Choroid plexus epithelial cell (primary cell): ENCODE measurements around the gene RIN3.
A peak's percentile ranks its signal among the peaks of the same experiment; 100 is the strongest.

ENCODE experiments used
- DNase-seq: peaks from one replicate; pipeline ENCODE4 v3.0.0-alpha.2; 2010; ENCODE audit warnings: low read depth
- H3K4me3 ChIP-seq: 2 replicates; pipeline ENCODE4 v1.5.1; 2011; ENCODE audit warnings: low read depth, mild to moderate bottlenecking, control low read depth, low read length, moderate library complexity
- CTCF ChIP-seq: conservative IDR thresholded peaks from 2 replicates; pipeline ENCODE4 v1.5.1; 2011; ENCODE audit warnings: low read depth, mild to moderate bottlenecking, control low read depth, inconsistent platforms, low read length, moderate library complexity

RIN3 gene

GRCh38 chr14:92627707-92628215, 114.2 kb downstream of the RIN3 start:
- no peak for DNase-seq
- no peak for TF ChIP-seq CTCF
- H3K4me3 ChIP-seq: no peak overlapping the region

GRCh38 chr14:92628636-92629035, 115.1 kb downstream of the RIN3 start:
- no peak for DNase-seq

GRCh38 chr14:92630367-92630766, 116.8 kb downstream of the RIN3 start:
- no peak overlapping the region for H3K4me3 ChIP-seq
- TF ChIP-seq CTCF: no peak
- no peak for DNase-seq

More at GRCh38 chr14:92628636-92629035, 115.1 kb downstream of the RIN3 start:
- H3K4me3 ChIP-seq: no peak overlapping the region
- TF ChIP-seq CTCF: no peak

GRCh38 chr14:92631098-92631497, 117.5 kb downstream of the RIN3 start:
- DNase-seq: no peak
- H3K4me3 ChIP-seq: no peak overlapping the region
- no peak for TF ChIP-seq CTCF

GRCh38 chr14:92632546-92633273, 119.1 kb downstream of the RIN3 start:
- H3K4me3 ChIP-seq: no peak overlapping the region
- DNase-seq: no peak
- no peak for TF ChIP-seq CTCF

GRCh38 chr14:92633274-92633616, 119.7 kb downstream of the RIN3 start:
- no peak for TF ChIP-seq CTCF
- DNase-seq: no peak
- no peak overlapping the region for H3K4me3 ChIP-seq

GRCh38 chr14:92633724-92634123, 120.1 kb downstream of the RIN3 start:
- DNase-seq: peak; percentile 72
- H3K4me3 ChIP-seq: no peak overlapping the region
- no peak for TF ChIP-seq CTCF
